Nephron (organoid): ENCODE measurements around the gene CNTNAP2.

ENCODE experiments used
- H3K27ac Mint-ChIP-seq, 3 experiments: 2 replicates each; pipeline ENCODE4 v1.8.0; 2020; ENCODE audit warnings: mixed read lengths in 3 of 3, mild to moderate bottlenecking in 2 of 3, moderate library complexity in 1 of 3
- H3K27me3 Mint-ChIP-seq: 2 replicates; pipeline ENCODE4 v1.8.0; 2021; ENCODE audit warnings: low read depth, mild to moderate bottlenecking, moderate library complexity, mixed read lengths
- H3K36me3 Mint-ChIP-seq: 2 replicates; pipeline ENCODE4 v1.8.0; 2020; ENCODE audit warnings: low read depth, mixed read lengths
- H3K4me1 Mint-ChIP-seq: 2 replicates; pipeline ENCODE4 v1.8.0; 2020; ENCODE audit warnings: mixed read lengths
- H3K4me3 Mint-ChIP-seq, 3 experiments: 2 replicates each; pipeline ENCODE4 v1.8.0; 2020; ENCODE audit warnings: mild to moderate bottlenecking in 3 of 3, mixed read lengths in 3 of 3, moderate library complexity in 2 of 3
- H3K9me3 Mint-ChIP-seq: 2 replicates; pipeline ENCODE4 v1.8.0; 2020; ENCODE audit warnings: mixed read lengths
- CTCF ChIP-seq, 3 experiments: fragments of 200-600 bp; sonication (generic); IDR thresholded peaks; one replicate each; pipeline ENCODE4 v1.5.0; 2021; ENCODE audit warnings: antibody characterized with exemption in 3 of 3; ENCODE audit not compliant: unreplicated experiment in 3 of 3

The CNTNAP2 gene

GRCh38 chr7:147992698-147993097 is 1876.1 kb downstream of the CNTNAP2 start:
- H3K4me3 Mint-ChIP-seq, result no peak overlapping the region
- no peaks in the 10 kb centered on the region for H3K27me3 Mint-ChIP-seq
- peaks cover 12% of the 10 kb centered on the region for H3K9me3 Mint-ChIP-seq
- TF ChIP-seq CTCF (IDR thresholded peaks at IDR 0.05; ENCODE audit: unreplicated experiment in 3 of 3), result no peak
- no peaks in the 10 kb centered on the region for H3K4me1 Mint-ChIP-seq
- no peak overlapping the region for H3K27ac Mint-ChIP-seq
- no peaks in the 10 kb centered on the region for H3K36me3 Mint-ChIP-seq

- Mint-ChIP-seq H3K27ac (no peak overlapping the region), H3K36me3 (no peaks in the 10 kb centered on the region), H3K27me3 (peaks cover 3% of the 10 kb centered on the region), H3K4me3 (no peak overlapping the region), H3K4me1 (no peaks in the 10 kb centered on the region), H3K9me3 (no peaks in the 10 kb centered on the region)
- no peak for TF ChIP-seq CTCF (IDR thresholded peaks at IDR 0.05; ENCODE audit: unreplicated experiment in 3 of 3)
Observed at GRCh38 chr7:147997636-147998035, 1881.0 kb downstream of the CNTNAP2 start.

GRCh38 chr7:147999962-148000361 is 1883.4 kb downstream of the CNTNAP2 start:
- H3K9me3 Mint-ChIP-seq, result no peaks in the 10 kb centered on the region
- no peak overlapping the region for H3K4me3 Mint-ChIP-seq
- no peak for TF ChIP-seq CTCF (IDR thresholded peaks at IDR 0.05; ENCODE audit: unreplicated experiment in 3 of 3)
- no peak overlapping the region for H3K27ac Mint-ChIP-seq
- peaks cover 3% of the 10 kb centered on the region for H3K27me3 Mint-ChIP-seq
- H3K36me3 Mint-ChIP-seq, result no peaks in the 10 kb centered on the region
- H3K4me1 Mint-ChIP-seq, result no peaks in the 10 kb centered on the region

GRCh38 chr7:148011753-148012152 is 1895.2 kb downstream of the CNTNAP2 start:
- Mint-ChIP-seq H3K4me1 (no peaks in the 10 kb centered on the region), H3K27ac (no peak overlapping the region), H3K36me3 (no peaks in the 10 kb centered on the region), H3K9me3 (no peaks in the 10 kb centered on the region), H3K27me3 (no peaks in the 10 kb centered on the region), H3K4me3 (no peak overlapping the region)
- no peak for TF ChIP-seq CTCF (IDR thresholded peaks at IDR 0.05; ENCODE audit: unreplicated experiment in 3 of 3)

- H3K4me3 Mint-ChIP-seq, result no peak overlapping the region
- H3K27ac Mint-ChIP-seq, result no peak overlapping the region
- no peaks in the 10 kb centered on the region for H3K4me1 Mint-ChIP-seq
- H3K36me3 Mint-ChIP-seq, result no peaks in the 10 kb centered on the region
- no peak for TF ChIP-seq CTCF (IDR thresholded peaks at IDR 0.05; ENCODE audit: unreplicated experiment in 3 of 3)
- no peaks in the 10 kb centered on the region for H3K9me3 Mint-ChIP-seq
- H3K27me3 Mint-ChIP-seq, result no peaks in the 10 kb centered on the region
Observed at GRCh38 chr7:148014001-148014400, 1897.4 kb downstream of the CNTNAP2 start.

GRCh38 chr7:148014541-148014940 is 1897.9 kb downstream of the CNTNAP2 start:
- Mint-ChIP-seq H3K27ac (no peak overlapping the region), H3K4me1 (no peaks in the 10 kb centered on the region)

More at GRCh38 chr7:148014541-148014940, 1897.9 kb downstream of the CNTNAP2 start:
- Mint-ChIP-seq H3K9me3 (no peaks in the 10 kb centered on the region), H3K36me3 (no peaks in the 10 kb centered on the region), H3K27me3 (no peaks in the 10 kb centered on the region), H3K4me3 (no peak overlapping the region)
- TF ChIP-seq CTCF (IDR thresholded peaks at IDR 0.05; ENCODE audit: unreplicated experiment in 3 of 3), result no peak
